Thyroid gland (tissue), 4 donors: ENCODE measurements around the gene MON2. TPM values are rescaled to one million over a fixed set of nuclear protein-coding genes. Genes with fewer than 3 reads are reported as not detected.

Source experiments
- DNase-seq, 2 donors: peaks; one replicate each; pipeline ENCODE4 v3.0.0-alpha.2; 2019
- H3K27ac ChIP-seq, 3 donors: fragments of 200-600 bp; sonication (generic); 1 replicate in 2 of 3; 2 replicates in 1 of 3; pipeline ENCODE4 v1.5.1; 2016 to 2019; ENCODE audit warnings: mild to moderate bottlenecking in 1 of 3, moderate library complexity in 1 of 3
- H3K27me3 ChIP-seq: fragments of 200-600 bp; sonication (generic); one replicate; pipeline ENCODE4 v1.5.1; 2019
- H3K36me3 ChIP-seq, 2 donors: fragments of 200-600 bp; sonication (generic); one replicate each; pipeline ENCODE4 v1.5.1; 2016 to 2019
- H3K4me1 ChIP-seq, 2 donors: fragments of 200-600 bp; sonication (generic); one replicate each; pipeline ENCODE4 v1.5.1; 2017 to 2019
- H3K4me3 ChIP-seq, 3 donors: fragments of 200-600 bp; sonication (generic); replicated peaks in 1 of 3; 1 replicate in 2 of 3; 2 replicates in 1 of 3; pipeline ENCODE4 v1.5.1; 2016; ENCODE audit warnings: mild to moderate bottlenecking in 1 of 3
- H3K9me3 ChIP-seq: fragments of 200-600 bp; sonication (generic); one replicate; pipeline ENCODE4 v1.5.1; 2017
- POLR2A ChIP-seq, 2 donors: fragments of 450-650 bp; IDR thresholded peaks; one replicate each; pipeline ENCODE4 v1.6.1; 2017; ENCODE audit warnings: antibody characterized with exemption in 2 of 2, mild to moderate bottlenecking in 2 of 2, moderate library complexity in 1 of 2
- WGBS, 2 donors: methylation state at CpG; one replicate each; pipeline ENCODE4 v1.1.5; 2017; 5-methylcytosine and 5-hydroxymethylcytosine counted together
- intact Hi-C: fragments of 100-400 bp; cut with DNase I; formaldehyde crosslinking; loops from one replicate; pipeline ENCODE4 v1.15.1; 2023
- total RNA-seq, 4 donors: library from RNA; depleted of rRNA; stranded (reverse); fragments of >200 nt; gene quantifications; one replicate each; pipeline ENCODE4 v1.2.3, GENCODE V29; 2016
- TF ChIP-seq, protein P1 (sequence below), 6 experiments: fragments of 200-600 bp in 3 of 6; fragments of 450-650 bp in 3 of 6; sonication (generic) in 3 of 6; IDR thresholded peaks; one replicate each; pipeline ENCODE4 v1.5.1; 2016 to 2019; ENCODE audit warnings: antibody characterized with exemption in 6 of 6, mild to moderate bottlenecking in 2 of 6, inconsistent platforms in 1 of 6, moderate library complexity in 1 of 6

Gene MON2
- total RNA-seq, 4 donors from 2014 or later: 109 to 189 (median 126) TPM

- H3K36me3 ChIP-seq: peaks cover 10 to 11% of the 10 kb centered on the region in 2 donors
- H3K4me3 ChIP-seq: no peak overlapping the region
- WGBS, 2 donors: 89 to 90% methylated on average over 2 of the region's 2 CpGs
These were observed 66.6 kb downstream of the MON2 start for GRCh38 chr12:62533087-62533754.

GRCh38 chr12:62533755-62534107 lies 67.1 kb downstream of the MON2 start:
- H3K4me3 ChIP-seq: no peak overlapping the region
- no peak for DNase-seq
- no peaks in the 10 kb centered on the region for H3K27me3 ChIP-seq
- H3K36me3 ChIP-seq: peaks cover 10 to 11% of the 10 kb centered on the region in 2 donors
- intact Hi-C loops: no loop called here
- 97 to 98% methylated on average over 2 of the region's 2 CpGs for WGBS, 2 donors
- TF ChIP-seq POLR2A (IDR thresholded peaks at IDR 0.05): no peak
- TF ChIP-seq, protein P1, sequence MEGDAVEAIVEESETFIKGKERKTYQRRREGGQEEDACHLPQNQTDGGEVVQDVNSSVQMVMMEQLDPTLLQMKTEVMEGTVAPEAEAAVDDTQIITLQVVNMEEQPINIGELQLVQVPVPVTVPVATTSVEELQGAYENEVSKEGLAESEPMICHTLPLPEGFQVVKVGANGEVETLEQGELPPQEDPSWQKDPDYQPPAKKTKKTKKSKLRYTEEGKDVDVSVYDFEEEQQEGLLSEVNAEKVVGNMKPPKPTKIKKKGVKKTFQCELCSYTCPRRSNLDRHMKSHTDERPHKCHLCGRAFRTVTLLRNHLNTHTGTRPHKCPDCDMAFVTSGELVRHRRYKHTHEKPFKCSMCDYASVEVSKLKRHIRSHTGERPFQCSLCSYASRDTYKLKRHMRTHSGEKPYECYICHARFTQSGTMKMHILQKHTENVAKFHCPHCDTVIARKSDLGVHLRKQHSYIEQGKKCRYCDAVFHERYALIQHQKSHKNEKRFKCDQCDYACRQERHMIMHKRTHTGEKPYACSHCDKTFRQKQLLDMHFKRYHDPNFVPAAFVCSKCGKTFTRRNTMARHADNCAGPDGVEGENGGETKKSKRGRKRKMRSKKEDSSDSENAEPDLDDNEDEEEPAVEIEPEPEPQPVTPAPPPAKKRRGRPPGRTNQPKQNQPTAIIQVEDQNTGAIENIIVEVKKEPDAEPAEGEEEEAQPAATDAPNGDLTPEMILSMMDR (IDR thresholded peaks at IDR 0.05): no peak
- peaks cover 0 to 13% of the 10 kb centered on the region in 2 donors for H3K4me1 ChIP-seq
- H3K9me3 ChIP-seq: no peaks in the 10 kb centered on the region
- H3K27ac ChIP-seq: no peak overlapping the region

More at GRCh38 chr12:62533087-62533754, 66.6 kb downstream of the MON2 start:
- no peak for DNase-seq
- intact Hi-C loops: no loop called here
- H3K9me3 ChIP-seq: no peaks in the 10 kb centered on the region
- peak overlapping the region in 1 of 3 donors; percentile 19 for H3K27ac ChIP-seq
- H3K27me3 ChIP-seq: no peaks in the 10 kb centered on the region
- TF ChIP-seq, protein P1 (IDR thresholded peaks at IDR 0.05): no peak
- TF ChIP-seq POLR2A (IDR thresholded peaks at IDR 0.05): no peak
- peaks cover 0 to 13% of the 10 kb centered on the region in 2 donors for H3K4me1 ChIP-seq

GRCh38 chr12:62536546-62536945 lies 69.9 kb downstream of the MON2 start:
- peaks cover 13 to 17% of the 10 kb centered on the region in 2 donors for H3K36me3 ChIP-seq
- TF ChIP-seq, protein P1 (IDR thresholded peaks at IDR 0.05): no peak
- no peak for TF ChIP-seq POLR2A (IDR thresholded peaks at IDR 0.05)
- H3K27me3 ChIP-seq: no peaks in the 10 kb centered on the region
- no peak overlapping the region for H3K4me3 ChIP-seq
- peak overlapping the region in 1 of 3 donors; percentile 1 for H3K27ac ChIP-seq
- peaks cover 0 to 13% of the 10 kb centered on the region in 2 donors for H3K4me1 ChIP-seq
- no peak for DNase-seq
- no peaks in the 10 kb centered on the region for H3K9me3 ChIP-seq
- WGBS, 2 donors: 74 to 78% methylated on average over 4 of the region's 4 CpGs
- intact Hi-C loops: no loop called here

- peak; percentile 66 to 69 for DNase-seq
- intact Hi-C loops: no loop called here
These were observed 70.9 kb downstream of the MON2 start for GRCh38 chr12:62537551-62537950.

GRCh38 chr12:62540354-62540753 lies 73.7 kb downstream of the MON2 start:
- WGBS, 2 donors: 74 to 78% methylated on average over 2 of the region's 2 CpGs
- intact Hi-C loops: no loop called here
- Histone ChIP-seq H3K27me3 (no peaks in the 10 kb centered on the region), H3K9me3 (no peaks in the 10 kb centered on the region), H3K4me1 (peaks cover 0 to 9% of the 10 kb centered on the region in 2 donors), H3K27ac (no peak overlapping the region), H3K4me3 (no peak overlapping the region), H3K36me3 (peaks cover 12 to 13% of the 10 kb centered on the region in 2 donors)
- DNase-seq: no peak
- TF ChIP-seq POLR2A (IDR thresholded peaks at IDR 0.05): no peak
- TF ChIP-seq, protein P1 (IDR thresholded peaks at IDR 0.05): no peak

More at GRCh38 chr12:62537551-62537950, 70.9 kb downstream of the MON2 start:
- no peak for TF ChIP-seq POLR2A (IDR thresholded peaks at IDR 0.05)
- TF ChIP-seq, protein P1 (IDR thresholded peaks at IDR 0.05): no peak
- Histone ChIP-seq H3K4me3 (no peak overlapping the region), H3K27me3 (no peaks in the 10 kb centered on the region), H3K36me3 (peaks cover 13 to 14% of the 10 kb centered on the region in 2 donors), H3K9me3 (no peaks in the 10 kb centered on the region), H3K4me1 (peaks cover 0 to 13% of the 10 kb centered on the region in 2 donors), H3K27ac (peak overlapping the region; percentile 1 to 47 (median 25))
- WGBS, 2 donors: 88 to 91% methylated on average over 2 of the region's 2 CpGs
